NCI-H526 treated with DMSO at 0.1 percent for 48 hours (cell line): Measurements from ENCODE around the gene KRT28.

Experiments used
- DNase-seq: peaks from one replicate; lab custom pipeline; 2025; lab: John Stamatoyannopoulos, UW

KRT28 gene

GRCh38 chr17:40799859-40800258, at the start of gene KRT28:
Gene KRT28, minus strand, starts transcription at chr17:40799959. Its CDS starts 66 bp downstream, at chr17:40799893.
- DNase-seq = no peak

- DNase-seq = no peak
Observed at GRCh38 chr17:40848583-40849235, 49.0 kb upstream of the KRT28 start.

GRCh38 chr17:40846515-40847144, 46.9 kb upstream of the KRT28 start:
- no peak for DNase-seq

- no peak for DNase-seq
Observed at GRCh38 chr17:40844671-40845107, 44.9 kb upstream of the KRT28 start.

GRCh38 chr17:40843242-40843641, 43.5 kb upstream of the KRT28 start:
- no peak for DNase-seq

GRCh38 chr17:40841246-40841645, 41.5 kb upstream of the KRT28 start:
- DNase-seq = no peak

- no peak for DNase-seq
Observed at GRCh38 chr17:40839194-40839593, 39.4 kb upstream of the KRT28 start.

- DNase-seq = no peak
Observed at GRCh38 chr17:40836020-40836419, 36.3 kb upstream of the KRT28 start.

GRCh38 chr17:40833882-40834281, 34.1 kb upstream of the KRT28 start:
- DNase-seq = no peak

GRCh38 chr17:40832840-40833239, 33.1 kb upstream of the KRT28 start:
- no peak for DNase-seq

GRCh38 chr17:40830085-40830776, 30.5 kb upstream of the KRT28 start:
- no peak for DNase-seq

GRCh38 chr17:40828454-40829044, 28.8 kb upstream of the KRT28 start:
- no peak for DNase-seq

GRCh38 chr17:40827746-40828453, 28.1 kb upstream of the KRT28 start:
- DNase-seq = no peak

- DNase-seq = no peak
Observed at GRCh38 chr17:40825599-40825998, 25.8 kb upstream of the KRT28 start.

GRCh38 chr17:40824015-40824832, 24.5 kb upstream of the KRT28 start:
- peak; percentile 14 for DNase-seq

- DNase-seq = no peak
Observed at GRCh38 chr17:40822132-40822812, 22.5 kb upstream of the KRT28 start, which contains the start of gene KRT10. Gene KRT10, minus strand, starts transcription at chr17:40822614. Its CDS starts 29 bp downstream, at chr17:40822585.

- DNase-seq = no peak
Observed at GRCh38 chr17:40821536-40821935, 21.8 kb upstream of the KRT28 start.

GRCh38 chr17:40820228-40820838, 20.6 kb upstream of the KRT28 start:
- DNase-seq = no peak

- no peak for DNase-seq
Observed at GRCh38 chr17:40819528-40820125, 19.9 kb upstream of the KRT28 start.
